Fibroblast of skin of left quadriceps (primary cell): Measurements from ENCODE around the gene SLC4A5.

Experiments
- DNase-seq, 2 experiments: peaks; one replicate each; pipeline ENCODE4 v3.0.0-alpha.2; 2013; ENCODE audit warnings: low read depth in 2 of 2

The SLC4A5 gene

DNA sequence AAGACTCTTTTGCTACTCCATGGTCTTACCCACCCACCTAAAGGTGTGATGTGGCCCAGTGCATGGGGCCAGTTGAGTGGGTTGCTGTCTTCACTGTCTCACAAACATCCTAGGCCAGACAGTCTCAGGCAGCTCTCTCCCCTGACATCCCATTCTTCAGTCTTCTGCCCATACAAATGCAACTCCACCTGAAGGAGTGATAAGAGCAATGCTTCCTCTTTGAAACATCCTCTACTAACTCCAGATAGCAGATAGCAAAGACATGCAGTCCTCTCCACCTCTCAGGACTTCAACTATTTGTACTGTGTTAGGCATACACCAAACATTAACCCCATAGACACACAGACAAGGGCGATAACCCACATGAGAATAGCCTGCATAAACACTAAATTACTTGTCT lies 73.5 kb downstream of the SLC4A5 start:
- no peak for DNase-seq

DNA sequence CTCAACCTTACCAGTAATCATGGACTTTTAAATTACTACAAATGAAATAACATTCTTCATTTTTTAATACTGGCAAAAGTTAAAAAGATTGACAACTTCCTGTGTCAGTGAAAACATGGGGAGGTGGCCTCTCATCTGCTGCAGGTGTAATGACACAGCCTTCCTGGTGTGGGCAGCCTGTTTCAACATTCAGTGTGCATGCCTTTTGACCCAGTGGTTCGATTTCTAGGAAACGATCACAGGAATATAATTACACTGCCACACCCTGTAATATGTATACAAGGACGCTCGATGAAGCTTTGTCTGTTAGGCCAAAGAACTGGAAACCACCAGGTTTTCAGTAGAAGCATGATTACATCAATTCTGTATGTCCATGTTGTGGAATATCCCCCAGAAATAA lies 76.1 kb downstream of the SLC4A5 start:
- DNase-seq: no peak

DNA sequence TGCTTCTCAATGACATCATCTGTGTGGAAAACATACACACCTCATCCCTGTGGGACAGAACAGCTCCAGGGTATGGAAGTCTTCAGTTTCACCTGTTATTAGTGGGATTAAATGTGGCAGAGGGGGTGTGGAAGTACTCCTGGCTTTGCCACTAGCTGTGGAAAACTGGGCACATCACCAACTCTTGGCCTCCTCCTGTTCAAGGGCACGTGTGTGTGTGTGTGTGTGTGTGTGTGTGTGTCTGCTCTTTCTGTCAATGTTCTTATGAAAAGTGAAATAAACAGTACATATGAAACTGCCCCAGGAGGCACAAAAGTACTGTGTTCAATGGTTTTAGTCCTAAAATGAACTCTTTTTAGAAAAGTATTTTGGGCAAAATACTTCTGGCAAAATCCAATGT lies 78.9 kb downstream of the SLC4A5 start:
- DNase-seq: no peak

GRCh38 chr2:74262681-74263080 lies 80.5 kb downstream of the SLC4A5 start:
- no peak for DNase-seq

DNA sequence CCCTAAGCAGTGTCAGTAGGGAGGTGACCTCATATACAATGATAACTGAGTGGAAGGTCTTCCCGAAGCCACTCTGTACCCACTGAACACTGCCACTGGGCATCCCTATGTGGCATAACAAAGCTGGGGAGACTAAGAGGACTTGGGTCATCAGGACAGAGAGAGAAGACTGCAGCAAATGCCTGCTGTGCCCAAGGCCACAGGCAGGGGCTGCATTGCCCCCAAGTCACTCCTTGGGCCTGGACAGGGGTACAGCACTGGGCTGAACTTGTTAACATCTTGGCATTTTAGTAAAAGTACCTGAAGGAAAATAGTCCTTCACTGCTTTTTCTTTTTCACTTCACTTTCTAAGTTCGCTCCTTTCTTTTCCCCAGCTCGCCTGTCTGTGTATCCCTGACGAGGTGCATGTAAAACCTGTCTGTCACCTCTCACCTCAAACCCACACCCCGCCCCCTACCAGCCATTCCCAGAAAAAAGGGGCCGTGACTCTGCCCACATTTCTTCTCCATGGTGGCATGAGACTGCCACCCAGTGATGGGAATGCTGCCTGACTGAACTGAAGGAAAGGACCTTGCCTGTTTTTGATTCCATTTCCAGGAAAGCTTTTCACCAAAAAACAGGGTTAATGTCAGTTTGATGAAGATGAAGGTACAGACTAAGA lies 81.9 kb downstream of the SLC4A5 start:
- DNase-seq: no peak

DNA sequence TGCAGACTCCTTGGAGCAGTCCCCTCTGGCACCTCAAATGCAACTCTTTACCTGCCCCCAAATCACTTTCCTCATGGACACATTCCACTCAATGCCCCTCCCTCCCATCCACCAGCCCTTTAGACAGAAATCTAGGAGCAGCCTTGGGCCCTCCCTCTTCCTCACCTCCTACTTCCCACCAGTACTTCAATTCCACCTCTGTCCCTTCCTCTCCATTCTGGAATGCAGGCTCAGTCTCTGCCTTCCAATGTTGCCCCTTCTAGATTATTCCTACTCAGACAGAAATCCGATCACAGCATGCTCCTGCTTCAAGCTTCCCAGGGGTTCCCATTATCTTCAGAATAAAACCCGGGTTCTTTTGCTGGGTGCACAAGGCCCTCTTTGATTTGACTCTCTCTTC lies 82.7 kb downstream of the SLC4A5 start:
- no peak for DNase-seq

DNA sequence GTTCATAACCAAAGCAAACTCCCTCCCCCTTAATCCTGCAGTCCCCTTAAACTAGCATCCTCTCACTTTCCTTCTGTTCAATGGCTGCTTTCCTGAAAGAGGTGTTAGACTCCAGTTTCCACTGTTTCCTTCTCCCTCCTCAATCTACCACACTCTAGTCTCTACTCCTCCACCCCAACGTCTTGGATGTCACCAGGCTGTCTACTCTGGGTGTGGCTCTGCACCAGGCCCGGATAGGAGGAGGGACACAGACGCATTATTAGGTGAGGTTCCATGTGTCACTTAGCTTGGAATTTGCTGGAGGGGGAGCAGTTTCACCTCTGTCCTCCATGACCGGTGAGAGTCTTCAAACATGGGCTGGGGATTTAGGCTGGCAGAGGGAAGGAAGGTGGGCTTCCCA lies 83.5 kb downstream of the SLC4A5 start:
- no peak for DNase-seq

GRCh38 chr2:74259191-74259590 lies 84.0 kb downstream of the SLC4A5 start:
- DNase-seq: no peak

DNA sequence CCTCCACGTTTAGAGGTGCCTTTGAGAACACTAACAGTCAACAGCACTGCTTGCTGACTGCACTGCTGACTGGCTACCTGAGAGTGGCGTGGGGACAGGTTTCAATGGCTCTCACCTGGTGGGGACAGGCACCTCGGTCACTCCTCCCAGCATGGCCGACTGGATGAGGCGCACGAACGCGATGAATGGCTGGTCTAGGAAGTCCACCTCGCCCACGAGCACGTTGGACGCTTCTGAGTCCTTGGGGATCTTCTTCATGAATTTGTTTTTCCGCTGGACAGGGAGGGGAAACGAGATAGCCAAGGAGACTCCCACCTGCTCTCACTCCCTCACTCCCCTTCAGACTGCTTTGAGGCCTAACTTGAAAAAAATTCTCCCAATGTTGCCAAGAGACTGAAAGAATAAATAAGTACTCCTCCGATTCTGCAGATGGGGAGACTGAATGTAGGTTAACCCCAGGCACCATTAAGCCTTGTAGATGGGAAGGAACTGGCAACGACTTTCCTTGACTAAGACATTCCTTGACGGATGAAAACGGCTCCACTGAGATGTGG lies 87.5 kb downstream of the SLC4A5 start:
- DNase-seq: no peak

GRCh38 chr2:74253971-74254310 lies 89.3 kb downstream of the SLC4A5 start:
- no peak for DNase-seq

DNA sequence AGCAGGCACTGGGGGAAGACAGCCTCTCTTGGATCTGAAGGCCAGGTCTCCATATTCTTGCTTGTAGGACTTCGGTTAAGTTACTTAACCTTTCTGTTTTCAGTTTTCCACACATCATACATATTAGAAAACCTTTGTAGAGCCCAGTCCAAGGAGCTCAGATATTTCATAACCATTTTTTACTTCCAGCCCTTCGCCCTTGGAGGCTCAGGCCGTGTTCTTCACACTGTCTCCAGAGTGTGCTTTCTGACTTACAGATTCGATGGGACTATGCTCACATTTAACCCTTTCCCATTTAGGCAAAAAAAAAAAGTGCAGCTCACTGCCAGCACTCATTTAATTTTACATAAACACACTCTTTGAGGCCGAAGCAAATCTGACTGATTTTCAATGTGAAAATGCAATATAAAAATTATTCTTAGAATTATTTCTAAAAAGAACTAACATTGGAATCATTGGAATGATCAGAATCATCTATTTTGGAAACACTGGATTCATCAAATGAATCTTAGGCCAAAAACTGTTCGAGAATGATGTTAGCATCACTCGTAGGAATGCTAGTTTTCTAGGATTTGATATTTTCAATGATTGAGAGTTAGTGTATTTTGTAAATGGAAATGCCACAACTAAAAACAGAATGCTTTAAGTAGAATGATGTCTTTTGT lies 89.8 kb downstream of the SLC4A5 start:
- no peak for DNase-seq

- no peak for DNase-seq
Measured at GRCh38 chr2:74252862-74253261, 90.4 kb downstream of the SLC4A5 start.

DNA sequence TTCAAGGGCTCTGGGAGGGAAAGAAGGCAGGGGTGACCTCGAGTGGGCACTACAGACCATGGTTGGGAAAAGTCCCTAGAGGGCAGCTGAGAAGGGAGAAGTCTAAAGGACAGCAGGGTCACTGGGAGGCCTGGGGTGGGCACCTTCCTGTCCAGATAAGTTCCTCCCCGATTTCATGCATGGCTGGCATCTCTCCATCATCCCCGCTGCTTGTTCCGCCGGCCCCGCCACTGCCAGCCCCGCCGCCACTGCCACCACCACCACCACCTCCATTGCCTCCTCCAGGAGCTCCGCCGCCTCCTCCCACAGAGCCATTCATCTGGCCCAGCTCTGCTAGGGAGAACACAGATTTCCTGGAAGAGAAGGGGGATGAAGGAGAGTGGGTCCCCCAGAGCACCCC lies 91.2 kb downstream of the SLC4A5 start:
- DNase-seq: no peak

- DNase-seq: no peak
Measured at GRCh38 chr2:74250189-74250631, 93.0 kb downstream of the SLC4A5 start.

DNA sequence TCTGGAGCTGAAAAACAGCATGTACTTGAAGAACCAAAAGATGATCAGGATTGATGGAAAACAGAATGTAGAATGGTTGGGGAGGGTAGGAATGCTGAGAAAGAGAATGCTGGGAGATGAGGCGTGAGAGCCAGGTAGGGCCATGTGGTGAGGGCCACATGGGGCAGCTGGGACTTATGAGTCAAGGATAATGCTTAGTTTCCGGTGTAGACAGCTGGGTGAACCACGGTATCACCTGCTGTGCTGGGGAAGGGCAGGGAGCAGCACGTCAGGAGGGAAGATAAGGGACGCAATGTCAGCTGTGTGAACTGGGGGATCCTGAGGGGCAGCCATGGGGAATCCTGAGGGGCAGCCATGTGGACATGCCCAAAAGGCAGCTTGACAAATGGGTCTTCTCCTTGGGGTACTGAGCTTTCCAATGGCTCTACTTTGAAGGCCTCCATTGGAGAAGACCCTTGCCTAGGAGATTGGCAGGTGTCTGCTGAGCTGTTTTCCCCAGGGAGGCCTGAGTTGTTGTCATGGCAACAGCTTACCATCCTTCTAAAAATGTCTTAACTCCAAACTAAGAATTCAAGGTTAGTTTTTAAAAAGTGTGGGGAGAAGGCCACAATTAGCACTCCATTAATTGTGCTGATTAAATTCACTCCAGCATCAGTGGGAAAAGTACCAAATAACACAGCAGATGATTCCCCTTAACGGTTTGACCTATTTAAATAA lies 93.7 kb downstream of the SLC4A5 start:
- no peak for DNase-seq

- no peak for DNase-seq
Measured at GRCh38 chr2:74246496-74247195, 96.6 kb downstream of the SLC4A5 start.

GRCh38 chr2:74244286-74244685 lies 98.9 kb downstream of the SLC4A5 start:
- DNase-seq: no peak

DNA sequence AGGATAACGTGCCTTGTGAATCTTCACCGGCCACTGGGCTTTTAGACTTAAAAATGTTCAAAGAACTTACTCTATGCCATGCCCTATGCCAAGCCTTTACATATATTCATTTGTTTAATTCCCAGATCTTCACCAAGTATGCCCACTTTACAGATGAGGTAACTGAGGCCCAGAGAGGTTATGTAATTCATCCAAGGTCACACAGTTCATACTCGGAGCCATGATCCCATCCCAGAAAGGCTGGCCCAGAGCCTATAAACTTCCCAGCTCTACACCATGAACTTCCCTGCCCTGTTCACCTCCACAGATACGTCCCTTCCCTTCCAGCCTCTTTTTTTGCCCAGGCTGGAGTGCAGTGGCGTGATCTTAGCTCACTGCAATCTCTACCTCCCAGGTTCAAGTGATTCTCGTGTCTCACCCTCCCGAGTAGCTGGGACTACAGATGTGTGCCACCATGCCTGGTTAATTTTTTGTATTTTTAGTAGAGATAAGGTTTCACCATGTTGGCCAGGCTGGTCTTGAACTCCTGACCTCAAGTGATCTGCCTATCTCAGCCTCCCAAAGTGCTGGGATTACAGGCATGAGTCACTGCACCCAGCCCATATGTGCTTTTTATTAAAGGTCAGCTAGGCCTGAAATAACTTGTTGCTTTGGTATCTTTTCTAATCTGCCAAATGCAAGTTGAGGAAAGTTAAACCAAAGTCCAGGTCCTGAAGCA lies 100.7 kb downstream of the SLC4A5 start:
- no peak for DNase-seq

- DNase-seq: no peak
Measured at GRCh38 chr2:74239346-74239745, 103.9 kb downstream of the SLC4A5 start.

- peak; percentile 42 to 54 for DNase-seq
Measured at GRCh38 chr2:74238879-74239278, 104.3 kb downstream of the SLC4A5 start.

DNA sequence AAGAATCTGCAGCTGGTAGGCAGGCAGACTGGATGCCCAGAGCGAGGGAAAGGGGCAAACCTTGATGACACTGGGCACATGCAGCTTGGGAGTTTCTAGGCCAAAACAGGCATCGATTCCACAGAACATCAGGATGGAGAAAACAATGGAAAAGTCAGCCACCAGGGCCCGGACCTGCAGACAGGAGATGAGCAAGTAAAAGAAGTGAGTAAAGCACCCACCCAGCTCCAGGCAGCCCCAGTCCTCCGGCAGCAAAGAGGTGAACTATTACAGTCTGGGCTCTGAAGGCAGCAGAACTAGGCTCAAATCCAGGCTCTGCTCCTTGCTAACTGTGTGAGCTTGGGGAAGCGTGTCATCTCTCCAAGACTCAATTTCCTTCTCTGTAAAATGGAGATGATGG lies 108.2 kb downstream of the SLC4A5 start:
- DNase-seq: no peak

GRCh38 chr2:74233648-74234047 lies 109.6 kb downstream of the SLC4A5 start:
- DNase-seq: no peak
